Subcutaneous adipose tissue (tissue), 4 donors: Measurements from ENCODE around the gene C19orf25. TPM values are rescaled to one million over a fixed set of nuclear protein-coding genes. Genes with fewer than 3 reads are reported as not detected.

ENCODE experiments used
- CTCF ChIP-seq: fragments of 450-650 bp; IDR thresholded peaks from one replicate; pipeline ENCODE4 v1.5.1; 2016; ENCODE audit warnings: low read depth, mild to moderate bottlenecking, control low read depth, antibody characterized with exemption, moderate library complexity
- total RNA-seq, 4 donors: library from RNA; depleted of rRNA; stranded (reverse); fragments of >200 nt; gene quantifications; one replicate each; pipeline ENCODE4 v1.1.0, GENCODE V29; 2016

The C19orf25 gene
- total RNA-seq, 4 donors from 2014 or later = 2.9 to 29.4 (median 19.5) TPM

- TF ChIP-seq CTCF = no peak
These were observed 44.4 kb downstream of the C19orf25 start for GRCh38 chr19:1434577-1435060.

- no peak for TF ChIP-seq CTCF
These were observed 45.0 kb downstream of the C19orf25 start for GRCh38 chr19:1434040-1434366.

- no peak for TF ChIP-seq CTCF
These were observed 45.6 kb downstream of the C19orf25 start for GRCh38 chr19:1433119-1434039.

GRCh38 chr19:1432507-1432887 lies 46.5 kb downstream of the C19orf25 start:
- no peak for TF ChIP-seq CTCF

GRCh38 chr19:1431759-1432506 lies 47.1 kb downstream of the C19orf25 start:
- TF ChIP-seq CTCF = no peak

- no peak for TF ChIP-seq CTCF
These were observed 48.8 kb downstream of the C19orf25 start for GRCh38 chr19:1430246-1430645.

- TF ChIP-seq CTCF = no peak
These were observed 49.3 kb downstream of the C19orf25 start for GRCh38 chr19:1429750-1430149.
